GM12878 (cell line): ENCODE measurements around the gene ARID4B. TPM values are rescaled to one million over a fixed set of nuclear protein-coding genes. Genes with fewer than 3 reads are reported as not detected.

Experiments used
- ATAC-seq: fragments of 200-7000 bp; cut with Tn5 transposase; 3 replicates; pipeline ENCODE4 v1.9.1; 2020; ENCODE audit warnings: mild to moderate bottlenecking, moderate library complexity
- BruUV-seq: library from RNA; stranded (reverse); fragments of 400-500 nt; replicated peaks from 2 replicates; lab custom pipeline; 2021; lab: Mats Ljungman, UMichigan
- CTCF ChIA-PET: fragments of 300-600 bp; sonication (Branson Sonifier 250); formaldehyde crosslinking; extraction: SDS; loops from one replicate; lab custom pipeline; 2021; ENCODE audit warnings: inconsistent platforms; lab: Yijun Ruan, JAX
- POLR2A ChIA-PET: fragments of 350-600 bp; formaldehyde crosslinking; extraction: SDS; loops from one replicate; lab custom pipeline; 2021; ENCODE audit warnings: inconsistent platforms; lab: Charles Lee
- RAD21 ChIA-PET: fragments of 300-600 bp; sonication (Branson Sonifier 250); formaldehyde crosslinking; loops from one replicate; lab custom pipeline; 2023; ENCODE audit warnings: antibody characterized with exemption; ENCODE audit not compliant: unreplicated experiment; lab: Charles Lee
- SMC1A ChIA-PET: fragments of 300-600 bp; sonication (Branson Sonifier 250); formaldehyde crosslinking; loops from one replicate; lab custom pipeline; 2023; ENCODE audit not compliant: unreplicated experiment, uncharacterized antibody; lab: Charles Lee
- DNase-seq: peaks from one replicate; pipeline ENCODE4 v3.0.0-alpha.2; 2011; ENCODE audit warnings: low read depth, low spot score
- FAIRE-seq: peaks from 3 replicates; lab custom pipeline; 2011; peaks lifted over from hg19 to GRCh38; lab: Jason Lieb, UNC
- H2AFZ ChIP-seq: 2 replicates; pipeline ENCODE4 v1.6.0; 2011; ENCODE audit warnings: low read depth, low read length, control low read depth; ENCODE audit not compliant: control insufficient read depth
- H3K27ac ChIP-seq: 2 replicates; pipeline ENCODE4 v1.5.1; 2011; ENCODE audit warnings: control low read depth; ENCODE audit not compliant: control insufficient read depth, insufficient read depth
- H3K27me3 ChIP-seq, 2 experiments: replicated peaks in 1 of 2; 2 replicates each; pipeline versions ENCODE4 v1.6.0 to v1.6.1; 2011; ENCODE audit warnings: low read length in 1 of 2; ENCODE audit not compliant: control insufficient read depth in 2 of 2, insufficient read depth in 2 of 2
- H3K36me3 ChIP-seq, 2 experiments: 2 replicates each; pipeline ENCODE4 v1.5.1; 2011; ENCODE audit warnings: low read length in 1 of 2; ENCODE audit not compliant: control insufficient read depth in 2 of 2, insufficient read depth in 2 of 2
- H3K4me1 ChIP-seq: 2 replicates; pipeline ENCODE4 v1.6.1; 2011; ENCODE audit warnings: mild to moderate bottlenecking, low read length, moderate library complexity, mixed read lengths; ENCODE audit not compliant: control insufficient read depth, insufficient read depth
- H3K4me2 ChIP-seq: 2 replicates; pipeline ENCODE4 v1.6.0; 2011; ENCODE audit warnings: control low read depth; ENCODE audit not compliant: control insufficient read depth, insufficient read depth
- H3K4me3 ChIP-seq: fragments of 200-600 bp; sonication (generic); 2 replicates; pipeline ENCODE4 v1.5.1; 2016
- H3K79me2 ChIP-seq: 2 replicates; pipeline ENCODE4 v1.6.0; 2011; ENCODE audit warnings: low read length; ENCODE audit not compliant: control insufficient read depth, insufficient read depth
- H3K9ac ChIP-seq: 2 replicates; pipeline ENCODE4 v1.8.0; 2011; ENCODE audit warnings: low read length, control low read depth, mixed read lengths; ENCODE audit not compliant: control insufficient read depth, insufficient read depth
- H3K9me3 ChIP-seq: replicated peaks from 3 replicates; pipeline ENCODE4 v1.5.1; 2011; ENCODE audit warnings: mild to moderate bottlenecking, low read length; ENCODE audit not compliant: control insufficient read depth, insufficient read depth
- H4K20me1 ChIP-seq: 2 replicates; pipeline ENCODE4 v1.6.0; 2011; ENCODE audit not compliant: control insufficient read depth, insufficient read depth
- EGR1 ChIP-seq, 2 experiments: IDR thresholded peaks; 1 replicate in 1 of 2; 2 replicates in 1 of 2; pipeline ENCODE4 v1.6.1; 2011 to 2012; ENCODE audit warnings: low read depth in 2 of 2, low read length in 2 of 2, borderline replicate concordance in 1 of 2, mild to moderate bottlenecking in 1 of 2, moderate library complexity in 1 of 2
- FOXM1 ChIP-seq: IDR thresholded peaks from 2 replicates; pipeline ENCODE4 v1.6.1; 2012; ENCODE audit warnings: low read depth, mild to moderate bottlenecking, inconsistent platforms, low read length, moderate library complexity
- IKZF1 ChIP-seq: fragments of 450-650 bp; conservative IDR thresholded peaks from 2 replicates; pipeline ENCODE4 v1.6.1; 2017; ENCODE audit warnings: antibody characterized with exemption, mild to moderate bottlenecking
- KDM1A ChIP-seq: fragments of 200-600 bp; sonication (generic); IDR thresholded peaks from 2 replicates; pipeline ENCODE4 v1.6.1; 2016; ENCODE audit warnings: borderline replicate concordance
- NFXL1 ChIP-seq: fragments of 450-650 bp; IDR thresholded peaks from 2 replicates; pipeline ENCODE4 v1.6.1; 2017; ENCODE audit warnings: antibody characterized with exemption, mild to moderate bottlenecking, borderline replicate concordance
- POLR2A ChIP-seq: IDR thresholded peaks from 2 replicates; pipeline ENCODE4 v1.6.1; 2011; ENCODE audit warnings: low read depth, mild to moderate bottlenecking, low read length
- POLR2AphosphoS2 ChIP-seq: IDR thresholded peaks from 2 replicates; pipeline ENCODE4 v1.6.1; 2011; ENCODE audit warnings: low read depth, mild to moderate bottlenecking, low read length, improper control_type of control experiment, moderate library complexity
- SPI1 ChIP-seq: IDR thresholded peaks from 2 replicates; pipeline ENCODE4 v1.6.1; 2011; ENCODE audit warnings: low read depth, mild to moderate bottlenecking, low read length, moderate library complexity, borderline replicate concordance; ENCODE audit not compliant: insufficient read depth
- WGBS: methylation state at CpG from one replicate; pipeline ENCODE4 v1.1.6; 2016; ENCODE audit warnings: low lambda C conversion rate; ENCODE audit not compliant: insufficient replicate concordance, insufficient coverage; ENCODE audit errors: missing lambda C conversion rate; 5-methylcytosine and 5-hydroxymethylcytosine counted together
- in situ Hi-C: fragments of 300-500 bp; cut with MboI; formaldehyde crosslinking; loops from 9 replicates; pipeline ENCODE4 v1.14.3; 2018; ENCODE audit warnings: mixed read lengths
- intact Hi-C: fragments of 100-400 bp; cut with micrococcal nuclease; formaldehyde crosslinking; loops from one replicate; pipeline ENCODE4 v1.14.2; 2022; ENCODE audit not compliant: unreplicated experiment
- polyA plus RNA-seq, 11 experiments: library from polyadenylated mRNA; depleted of rRNA in 4 of 11; unstranded in 6 of 11; stranded (reverse) in 5 of 11; fragments of >200 nt; fragmentation: Nextera tagmentation in 4 of 11; fragmentation: Illumina TruSeq in 1 of 11; extraction: Ambion mirVana in 4 of 11; extraction: Trizol in 1 of 11; gene quantifications; 1 replicate in 1 of 11; 2 replicates in 10 of 11; pipeline versions ENCODE4 v1.2.1 to v1.2.3, GENCODE V29; 2011 to 2016; ENCODE audit warnings: inconsistent platforms in 2 of 11, missing spikeins in 2 of 11, low read depth in 1 of 11
- total RNA-seq, 4 experiments: library from RNA; depleted of rRNA in 3 of 4; stranded (reverse); fragments of >200 nt in 3 of 4; fragmentation: Illumina TruSeq in 1 of 4; extraction: Trizol in 1 of 4; gene quantifications; 2 replicates each; pipeline versions ENCODE4 v1.2.1 to v1.2.3, GENCODE V29; 2013 to 2021
- TF ChIP-seq, protein P1 (sequence below): fragments of 150-350 bp; IDR thresholded peaks from 2 replicates; pipeline ENCODE4 v1.6.1; 2014; ENCODE audit warnings: mild to moderate bottlenecking, low read depth, low read length
- TF ChIP-seq, protein P2 (sequence below): fragments of 450-650 bp; IDR thresholded peaks from 2 replicates; pipeline ENCODE4 v1.6.1; 2017; ENCODE audit warnings: mild to moderate bottlenecking, moderate library complexity
- TF ChIP-seq, protein P3 (sequence below): fragments of 450-650 bp; IDR thresholded peaks from 2 replicates; pipeline ENCODE4 v1.6.1; 2018; ENCODE audit warnings: mild to moderate bottlenecking, low read depth, moderate library complexity; ENCODE audit not compliant: partially characterized antibody
- TF ChIP-seq, protein P4 (sequence below): fragments of 450-650 bp; IDR thresholded peaks from 2 replicates; pipeline ENCODE4 v1.6.1; 2017; ENCODE audit warnings: low read depth, mild to moderate bottlenecking, moderate library complexity

Gene ARID4B
- total and polyA plus RNA-seq, 10 of the 15 experiments (the other 5 are each of a cell fraction or from before 2014, with no cell fraction given), result 13.6 to 39.1 (median 28.0) TPM

DNA sequence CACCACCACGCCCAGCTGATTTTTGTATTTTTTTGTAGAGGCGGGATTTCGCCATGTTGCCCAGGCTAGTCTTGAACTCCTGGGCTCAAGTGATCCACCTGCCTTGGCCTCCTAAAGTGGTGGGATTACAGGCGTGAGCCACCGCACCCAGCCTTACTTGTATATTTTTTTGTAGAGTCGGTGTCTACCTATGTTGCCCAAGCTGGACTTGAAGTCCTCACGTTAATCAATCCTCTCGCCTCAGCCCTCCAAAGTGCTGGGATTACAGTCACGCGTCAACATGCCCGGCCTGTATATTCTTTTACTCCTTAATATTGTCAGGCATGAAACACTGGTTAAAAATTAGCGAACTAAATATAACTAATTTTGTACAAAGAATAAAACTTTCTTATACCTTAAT lies 193.8 kb downstream of the ARID4B start (continued):
- TF ChIP-seq, protein P1, sequence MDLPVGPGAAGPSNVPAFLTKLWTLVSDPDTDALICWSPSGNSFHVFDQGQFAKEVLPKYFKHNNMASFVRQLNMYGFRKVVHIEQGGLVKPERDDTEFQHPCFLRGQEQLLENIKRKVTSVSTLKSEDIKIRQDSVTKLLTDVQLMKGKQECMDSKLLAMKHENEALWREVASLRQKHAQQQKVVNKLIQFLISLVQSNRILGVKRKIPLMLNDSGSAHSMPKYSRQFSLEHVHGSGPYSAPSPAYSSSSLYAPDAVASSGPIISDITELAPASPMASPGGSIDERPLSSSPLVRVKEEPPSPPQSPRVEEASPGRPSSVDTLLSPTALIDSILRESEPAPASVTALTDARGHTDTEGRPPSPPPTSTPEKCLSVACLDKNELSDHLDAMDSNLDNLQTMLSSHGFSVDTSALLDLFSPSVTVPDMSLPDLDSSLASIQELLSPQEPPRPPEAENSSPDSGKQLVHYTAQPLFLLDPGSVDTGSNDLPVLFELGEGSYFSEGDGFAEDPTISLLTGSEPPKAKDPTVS, result no peak
- TF ChIP-seq, protein P2, sequence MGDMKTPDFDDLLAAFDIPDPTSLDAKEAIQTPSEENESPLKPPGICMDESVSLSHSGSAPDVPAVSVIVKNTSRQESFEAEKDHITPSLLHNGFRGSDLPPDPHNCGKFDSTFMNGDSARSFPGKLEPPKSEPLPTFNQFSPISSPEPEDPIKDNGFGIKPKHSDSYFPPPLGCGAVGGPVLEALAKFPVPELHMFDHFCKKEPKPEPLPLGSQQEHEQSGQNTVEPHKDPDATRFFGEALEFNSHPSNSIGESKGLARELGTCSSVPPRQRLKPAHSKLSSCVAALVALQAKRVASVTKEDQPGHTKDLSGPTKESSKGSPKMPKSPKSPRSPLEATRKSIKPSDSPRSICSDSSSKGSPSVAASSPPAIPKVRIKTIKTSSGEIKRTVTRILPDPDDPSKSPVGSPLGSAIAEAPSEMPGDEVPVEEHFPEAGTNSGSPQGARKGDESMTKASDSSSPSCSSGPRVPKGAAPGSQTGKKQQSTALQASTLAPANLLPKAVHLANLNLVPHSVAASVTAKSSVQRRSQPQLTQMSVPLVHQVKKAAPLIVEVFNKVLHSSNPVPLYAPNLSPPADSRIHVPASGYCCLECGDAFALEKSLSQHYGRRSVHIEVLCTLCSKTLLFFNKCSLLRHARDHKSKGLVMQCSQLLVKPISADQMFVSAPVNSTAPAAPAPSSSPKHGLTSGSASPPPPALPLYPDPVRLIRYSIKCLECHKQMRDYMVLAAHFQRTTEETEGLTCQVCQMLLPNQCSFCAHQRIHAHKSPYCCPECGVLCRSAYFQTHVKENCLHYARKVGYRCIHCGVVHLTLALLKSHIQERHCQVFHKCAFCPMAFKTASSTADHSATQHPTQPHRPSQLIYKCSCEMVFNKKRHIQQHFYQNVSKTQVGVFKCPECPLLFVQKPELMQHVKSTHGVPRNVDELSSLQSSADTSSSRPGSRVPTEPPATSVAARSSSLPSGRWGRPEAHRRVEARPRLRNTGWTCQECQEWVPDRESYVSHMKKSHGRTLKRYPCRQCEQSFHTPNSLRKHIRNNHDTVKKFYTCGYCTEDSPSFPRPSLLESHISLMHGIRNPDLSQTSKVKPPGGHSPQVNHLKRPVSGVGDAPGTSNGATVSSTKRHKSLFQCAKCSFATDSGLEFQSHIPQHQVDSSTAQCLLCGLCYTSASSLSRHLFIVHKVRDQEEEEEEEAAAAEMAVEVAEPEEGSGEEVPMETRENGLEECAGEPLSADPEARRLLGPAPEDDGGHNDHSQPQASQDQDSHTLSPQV, result no peak
- TF ChIP-seq POLR2A (no peak), POLR2AphosphoS2 (no peak)

DNA sequence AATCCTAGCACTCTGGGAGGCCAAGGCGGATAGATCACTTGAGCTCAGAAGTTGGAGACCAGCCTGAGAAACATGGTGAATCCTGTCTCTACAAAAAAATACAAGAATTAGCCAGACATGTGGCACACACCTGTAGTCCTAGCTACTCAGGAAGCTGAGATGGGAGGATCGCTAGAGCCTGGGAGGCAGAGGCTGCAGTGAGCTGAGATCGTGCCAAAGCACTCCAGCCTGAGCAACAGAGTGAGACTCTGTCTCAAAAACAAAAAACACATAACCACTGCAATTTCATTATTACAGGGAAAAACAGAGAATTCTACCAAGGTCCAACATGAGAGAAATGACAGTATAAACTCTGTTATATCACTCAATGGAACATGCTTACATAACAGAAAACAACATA lies 194.9 kb downstream of the ARID4B start:
- Histone ChIP-seq H3K36me3 (peaks cover 18 to 29% of the 10 kb centered on the region in 2 experiments), H3K27ac (no peak overlapping the region), H3K4me2 (no peak overlapping the region), H2AFZ (no peak overlapping the region), H3K27me3 (no peaks in the 10 kb centered on the region), H4K20me1 (no peaks in the 10 kb centered on the region), H3K4me3 (no peak overlapping the region), H3K9me3 (no peaks in the 10 kb centered on the region), H3K9ac (no peak overlapping the region), H3K4me1 (0 out of 2 replicates have a peak, but pooled peaks cover 3% of the 10 kb centered on the region), H3K79me2 (peaks cover 10% of the 10 kb centered on the region)
- no peak for DNase-seq
- ChIA-PET RAD21 (interaction anchor here (0.6 to 0.8 kb wide), 2 partner anchors 11 to 16 kb away, joined by 3 to 4 read pairs; no protein-coding TSS in a partner anchor), POLR2A (interaction anchor here (0.6 to 1.1 kb wide), 3 partner anchors 9 to 175 kb away, joined by 3 to 7 read pairs (median 4); no protein-coding TSS in a partner anchor), SMC1A (interaction anchor here (0.8 to 2.7 kb wide), 4 partner anchors 11 to 30 kb away, joined by 3 to 9 read pairs (median 3); no protein-coding TSS in a partner anchor), CTCF (interaction anchor here (0.8 to 1.5 kb wide), 3 partner anchors 24 to 278 kb away, joined by 3 to 4 read pairs (median 3); no protein-coding TSS in a partner anchor)
- intact Hi-C loops (no loop called here), in situ Hi-C loops (no loop called here)
- 93% methylated on average over 3 of the region's 3 CpGs for WGBS
- BruUV-seq, result no TSS peak
- FAIRE-seq, result no peak
- ATAC-seq, result no peak
- TF ChIP-seq KDM1A, result no peak
- no peak for TF ChIP-seq NFXL1
- no peak for TF ChIP-seq FOXM1
- TF ChIP-seq, protein P3, sequence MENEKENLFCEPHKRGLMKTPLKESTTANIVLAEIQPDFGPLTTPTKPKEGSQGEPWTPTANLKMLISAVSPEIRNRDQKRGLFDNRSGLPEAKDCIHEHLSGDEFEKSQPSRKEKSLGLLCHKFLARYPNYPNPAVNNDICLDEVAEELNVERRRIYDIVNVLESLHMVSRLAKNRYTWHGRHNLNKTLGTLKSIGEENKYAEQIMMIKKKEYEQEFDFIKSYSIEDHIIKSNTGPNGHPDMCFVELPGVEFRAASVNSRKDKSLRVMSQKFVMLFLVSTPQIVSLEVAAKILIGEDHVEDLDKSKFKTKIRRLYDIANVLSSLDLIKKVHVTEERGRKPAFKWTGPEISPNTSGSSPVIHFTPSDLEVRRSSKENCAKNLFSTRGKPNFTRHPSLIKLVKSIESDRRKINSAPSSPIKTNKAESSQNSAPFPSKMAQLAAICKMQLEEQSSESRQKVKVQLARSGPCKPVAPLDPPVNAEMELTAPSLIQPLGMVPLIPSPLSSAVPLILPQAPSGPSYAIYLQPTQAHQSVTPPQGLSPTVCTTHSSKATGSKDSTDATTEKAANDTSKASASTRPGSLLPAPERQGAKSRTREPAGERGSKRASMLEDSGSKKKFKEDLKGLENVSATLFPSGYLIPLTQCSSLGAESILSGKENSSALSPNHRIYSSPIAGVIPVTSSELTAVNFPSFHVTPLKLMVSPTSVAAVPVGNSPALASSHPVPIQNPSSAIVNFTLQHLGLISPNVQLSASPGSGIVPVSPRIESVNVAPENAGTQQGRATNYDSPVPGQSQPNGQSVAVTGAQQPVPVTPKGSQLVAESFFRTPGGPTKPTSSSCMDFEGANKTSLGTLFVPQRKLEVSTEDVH, result no peak
- TF ChIP-seq EGR1 (IDR thresholded peaks at IDR 0.05; ENCODE audit: borderline replicate concordance in 1 of 2, low read depth in 2 of 2, low read length in 2 of 2), result no peak
- no peak for TF ChIP-seq IKZF1
- TF ChIP-seq, protein P4, sequence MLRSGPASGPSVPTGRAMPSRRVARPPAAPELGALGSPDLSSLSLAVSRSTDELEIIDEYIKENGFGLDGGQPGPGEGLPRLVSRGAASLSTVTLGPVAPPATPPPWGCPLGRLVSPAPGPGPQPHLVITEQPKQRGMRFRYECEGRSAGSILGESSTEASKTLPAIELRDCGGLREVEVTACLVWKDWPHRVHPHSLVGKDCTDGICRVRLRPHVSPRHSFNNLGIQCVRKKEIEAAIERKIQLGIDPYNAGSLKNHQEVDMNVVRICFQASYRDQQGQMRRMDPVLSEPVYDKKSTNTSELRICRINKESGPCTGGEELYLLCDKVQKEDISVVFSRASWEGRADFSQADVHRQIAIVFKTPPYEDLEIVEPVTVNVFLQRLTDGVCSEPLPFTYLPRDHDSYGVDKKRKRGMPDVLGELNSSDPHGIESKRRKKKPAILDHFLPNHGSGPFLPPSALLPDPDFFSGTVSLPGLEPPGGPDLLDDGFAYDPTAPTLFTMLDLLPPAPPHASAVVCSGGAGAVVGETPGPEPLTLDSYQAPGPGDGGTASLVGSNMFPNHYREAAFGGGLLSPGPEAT, result no peak
- no peak for TF ChIP-seq SPI1
